Neural progenitor cell (in vitro differentiated cells): ENCODE results near the gene CIDEB. TPM values are rescaled to one million over a fixed set of nuclear protein-coding genes. Genes with fewer than 3 reads are reported as not detected.

ENCODE experiments used
- DNase-seq: peaks from one replicate; pipeline ENCODE4 v3.0.0-alpha.2; 2016; ENCODE audit warnings: low spot score
- H2AFZ ChIP-seq: fragments of 200-600 bp; sonication (generic); replicated peaks from 2 replicates; pipeline ENCODE4 v1.6.1; 2016; ENCODE audit warnings: antibody characterized with exemption
- H3F3A ChIP-seq: fragments of 200-600 bp; sonication (generic); 2 replicates; pipeline ENCODE4 v1.6.1; 2016; ENCODE audit warnings: antibody characterized with exemption, low read depth
- H3K27ac ChIP-seq: fragments of 200-600 bp; sonication (generic); 2 replicates; pipeline ENCODE4 v1.5.1; 2016; ENCODE audit warnings: mild to moderate bottlenecking
- H3K27me3 ChIP-seq: fragments of 200-600 bp; sonication (generic); 2 replicates; pipeline ENCODE4 v1.6.1; 2016; ENCODE audit warnings: mild to moderate bottlenecking, moderate library complexity
- H3K36me3 ChIP-seq: fragments of 200-600 bp; sonication (generic); 2 replicates; pipeline ENCODE4 v1.5.1; 2016
- H3K4me1 ChIP-seq: fragments of 200-600 bp; sonication (generic); 2 replicates; pipeline ENCODE4 v1.6.1; 2016; ENCODE audit warnings: mixed run types
- H3K4me2 ChIP-seq: fragments of 200-600 bp; sonication (generic); 2 replicates; pipeline ENCODE4 v1.6.1; 2016
- H3K4me3 ChIP-seq: fragments of 200-600 bp; sonication (generic); 2 replicates; pipeline ENCODE4 v1.5.1; 2016
- H3K79me2 ChIP-seq: fragments of 200-600 bp; sonication (generic); 2 replicates; pipeline ENCODE4 v1.6.1; 2016; ENCODE audit warnings: low read depth
- H3K9ac ChIP-seq: fragments of 200-600 bp; sonication (generic); 2 replicates; pipeline ENCODE4 v1.6.1; 2016
- H3K9me3 ChIP-seq: fragments of 200-600 bp; sonication (generic); 2 replicates; pipeline ENCODE4 v1.5.1; 2016; ENCODE audit warnings: low read depth
- H4K20me1 ChIP-seq: fragments of 200-600 bp; sonication (generic); 2 replicates; pipeline ENCODE4 v1.6.1; 2016; ENCODE audit warnings: low read depth
- H3K27ac Mint-ChIP-seq: 3 replicates; pipeline ENCODE4 v1.8.0; 2021; ENCODE audit warnings: mixed read lengths
- H3K27me3 Mint-ChIP-seq: 2 replicates; pipeline ENCODE4 v1.8.0; 2022; ENCODE audit warnings: low read depth, mild to moderate bottlenecking, inconsistent platforms, moderate library complexity, mixed read lengths; ENCODE audit not compliant: insufficient read depth
- H3K36me3 Mint-ChIP-seq: 3 replicates; pipeline ENCODE4 v1.8.0; 2021; ENCODE audit warnings: mixed read lengths
- H3K4me1 Mint-ChIP-seq: 3 replicates; pipeline ENCODE4 v1.8.0; 2021; ENCODE audit warnings: mixed read lengths
- H3K4me3 Mint-ChIP-seq: 3 replicates; pipeline ENCODE4 v1.8.0; 2021; ENCODE audit warnings: mild to moderate bottlenecking, moderate library complexity, mixed read lengths
- H3K9me3 Mint-ChIP-seq: 3 replicates; pipeline ENCODE4 v1.8.0; 2020; ENCODE audit warnings: mixed read lengths
- EZH2 ChIP-seq: fragments of 200-600 bp; sonication (generic); IDR thresholded peaks from 2 replicates; pipeline ENCODE4 v1.6.1; 2017; ENCODE audit warnings: antibody characterized with exemption, mild to moderate bottlenecking, moderate library complexity
- EZH2phosphoT487 ChIP-seq: fragments of 200-600 bp; sonication (generic); IDR thresholded peaks from 2 replicates; pipeline ENCODE4 v1.6.1; 2017; ENCODE audit warnings: antibody characterized with exemption
- total RNA-seq: library from RNA; depleted of rRNA; stranded (reverse); fragments of >200 nt; gene quantifications from 2 replicates; pipeline ENCODE4 v1.2.3, GENCODE V29; 2015; ENCODE audit warnings: low replicate concordance
- TF ChIP-seq, protein P1 (sequence below): fragments of 200-600 bp; sonication (generic); IDR thresholded peaks from 2 replicates; pipeline ENCODE4 v1.5.1; 2017; ENCODE audit warnings: antibody characterized with exemption, mild to moderate bottlenecking

Gene CIDEB
- total RNA-seq, 1 donor from 2014 or later: not detected

DNA sequence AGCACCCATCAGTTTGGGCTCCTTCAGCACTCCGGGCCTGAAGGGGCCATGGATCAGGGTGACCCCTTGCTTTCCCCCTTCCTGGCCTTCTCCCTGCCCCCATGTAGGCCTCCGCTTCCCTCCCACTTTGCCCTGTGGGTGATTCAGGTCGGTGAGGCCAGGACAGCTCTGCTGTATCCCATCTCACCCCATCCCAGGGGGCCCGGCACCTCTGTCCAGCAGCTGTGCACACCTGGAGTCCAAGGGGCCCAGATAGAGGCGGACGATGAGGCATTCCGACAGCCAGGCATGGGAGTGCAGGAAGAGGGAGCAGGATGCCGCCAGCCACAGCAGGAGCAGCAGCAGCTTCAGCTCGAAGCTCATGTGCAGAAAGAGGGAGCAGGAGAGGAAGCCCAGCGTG is 14.9 kb upstream of the CIDEB start:
- no peak overlapping the region for H2AFZ ChIP-seq
- H3K27ac Mint-ChIP-seq: no peak overlapping the region
- H3K4me1 ChIP-seq: no peaks in the 10 kb centered on the region
- DNase-seq: no peak
- no peak overlapping the region for H3K4me3 ChIP-seq
- no peaks in the 10 kb centered on the region for H3K9me3 ChIP-seq
- H3F3A ChIP-seq: no peaks in the 10 kb centered on the region
- H3K79me2 ChIP-seq: no peaks in the 10 kb centered on the region
- H3K27me3 ChIP-seq: peaks cover 29% of the 10 kb centered on the region
- H3K4me1 Mint-ChIP-seq: peaks cover 2% of the 10 kb centered on the region
- no peaks in the 10 kb centered on the region for H3K36me3 ChIP-seq
- H3K27me3 Mint-ChIP-seq: peaks cover 13% of the 10 kb centered on the region
- H4K20me1 ChIP-seq: no peaks in the 10 kb centered on the region
- no peaks in the 10 kb centered on the region for H3K9me3 Mint-ChIP-seq
- no peak overlapping the region for H3K9ac ChIP-seq
- TF ChIP-seq EZH2phosphoT487 (no peak), EZH2 (no peak)
- TF ChIP-seq, protein P1, sequence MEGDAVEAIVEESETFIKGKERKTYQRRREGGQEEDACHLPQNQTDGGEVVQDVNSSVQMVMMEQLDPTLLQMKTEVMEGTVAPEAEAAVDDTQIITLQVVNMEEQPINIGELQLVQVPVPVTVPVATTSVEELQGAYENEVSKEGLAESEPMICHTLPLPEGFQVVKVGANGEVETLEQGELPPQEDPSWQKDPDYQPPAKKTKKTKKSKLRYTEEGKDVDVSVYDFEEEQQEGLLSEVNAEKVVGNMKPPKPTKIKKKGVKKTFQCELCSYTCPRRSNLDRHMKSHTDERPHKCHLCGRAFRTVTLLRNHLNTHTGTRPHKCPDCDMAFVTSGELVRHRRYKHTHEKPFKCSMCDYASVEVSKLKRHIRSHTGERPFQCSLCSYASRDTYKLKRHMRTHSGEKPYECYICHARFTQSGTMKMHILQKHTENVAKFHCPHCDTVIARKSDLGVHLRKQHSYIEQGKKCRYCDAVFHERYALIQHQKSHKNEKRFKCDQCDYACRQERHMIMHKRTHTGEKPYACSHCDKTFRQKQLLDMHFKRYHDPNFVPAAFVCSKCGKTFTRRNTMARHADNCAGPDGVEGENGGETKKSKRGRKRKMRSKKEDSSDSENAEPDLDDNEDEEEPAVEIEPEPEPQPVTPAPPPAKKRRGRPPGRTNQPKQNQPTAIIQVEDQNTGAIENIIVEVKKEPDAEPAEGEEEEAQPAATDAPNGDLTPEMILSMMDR: no peak
- H3K36me3 Mint-ChIP-seq: no peaks in the 10 kb centered on the region
- H3K4me3 Mint-ChIP-seq: no peak overlapping the region
- H3K4me2 ChIP-seq: no peak overlapping the region
- H3K27ac ChIP-seq: no peak overlapping the region

DNA sequence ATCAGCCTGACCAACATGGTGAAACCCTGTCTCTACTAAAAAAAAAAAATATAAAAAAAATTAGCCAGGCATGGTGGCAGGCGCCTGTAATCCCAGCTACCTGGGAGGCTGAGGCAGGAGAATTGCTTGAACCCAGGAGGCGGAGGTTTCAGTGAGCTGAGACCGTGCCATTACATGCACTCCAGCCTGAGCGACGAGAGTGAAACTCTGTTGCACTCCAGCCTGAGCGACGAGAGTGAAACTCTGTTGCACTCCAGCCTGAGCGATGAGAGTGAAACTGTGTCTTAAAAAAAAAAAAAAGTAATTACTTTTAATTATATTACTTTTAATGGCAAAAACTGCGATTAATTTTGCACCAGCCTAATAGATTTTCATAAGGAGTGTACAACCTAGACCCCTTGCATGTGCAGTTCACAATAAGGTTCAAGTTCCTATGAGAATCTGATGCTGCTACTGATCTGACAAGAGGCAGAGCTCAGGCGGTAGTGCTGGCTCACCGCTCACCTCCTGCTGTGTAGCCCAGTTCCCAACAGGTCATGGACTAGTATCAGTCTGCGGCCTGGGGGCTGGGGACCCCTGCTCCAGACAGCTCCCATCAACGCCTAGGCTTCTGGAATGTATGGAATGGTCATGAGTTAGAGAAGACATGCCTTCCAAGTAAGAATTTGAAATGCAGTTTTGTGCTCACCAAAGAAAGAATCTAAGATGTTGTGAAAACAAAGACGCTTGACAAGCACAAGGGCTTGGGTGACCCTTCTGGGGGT is 13.6 kb upstream of the CIDEB start:
- no peak overlapping the region for H3K4me2 ChIP-seq
- DNase-seq: no peak
- H3K27me3 ChIP-seq: peaks cover 38% of the 10 kb centered on the region
- no peak overlapping the region for H3K9ac ChIP-seq
- Mint-ChIP-seq H3K27me3 (peaks cover 9% of the 10 kb centered on the region), H3K27ac (peak overlapping the region; percentile 65), H3K4me3 (no peak overlapping the region), H3K4me1 (peaks cover 2% of the 10 kb centered on the region), H3K9me3 (no peaks in the 10 kb centered on the region), H3K36me3 (no peaks in the 10 kb centered on the region)
- H3K79me2 ChIP-seq: no peaks in the 10 kb centered on the region
- H2AFZ ChIP-seq: no peak overlapping the region
- no peaks in the 10 kb centered on the region for H3K36me3 ChIP-seq
- TF ChIP-seq, protein P1: no peak
- no peak for TF ChIP-seq EZH2phosphoT487
- H4K20me1 ChIP-seq: no peaks in the 10 kb centered on the region
- H3K9me3 ChIP-seq: no peaks in the 10 kb centered on the region
- no peak overlapping the region for H3K4me3 ChIP-seq
- no peak overlapping the region for H3K27ac ChIP-seq
- H3F3A ChIP-seq: no peaks in the 10 kb centered on the region
- no peaks in the 10 kb centered on the region for H3K4me1 ChIP-seq

DNA sequence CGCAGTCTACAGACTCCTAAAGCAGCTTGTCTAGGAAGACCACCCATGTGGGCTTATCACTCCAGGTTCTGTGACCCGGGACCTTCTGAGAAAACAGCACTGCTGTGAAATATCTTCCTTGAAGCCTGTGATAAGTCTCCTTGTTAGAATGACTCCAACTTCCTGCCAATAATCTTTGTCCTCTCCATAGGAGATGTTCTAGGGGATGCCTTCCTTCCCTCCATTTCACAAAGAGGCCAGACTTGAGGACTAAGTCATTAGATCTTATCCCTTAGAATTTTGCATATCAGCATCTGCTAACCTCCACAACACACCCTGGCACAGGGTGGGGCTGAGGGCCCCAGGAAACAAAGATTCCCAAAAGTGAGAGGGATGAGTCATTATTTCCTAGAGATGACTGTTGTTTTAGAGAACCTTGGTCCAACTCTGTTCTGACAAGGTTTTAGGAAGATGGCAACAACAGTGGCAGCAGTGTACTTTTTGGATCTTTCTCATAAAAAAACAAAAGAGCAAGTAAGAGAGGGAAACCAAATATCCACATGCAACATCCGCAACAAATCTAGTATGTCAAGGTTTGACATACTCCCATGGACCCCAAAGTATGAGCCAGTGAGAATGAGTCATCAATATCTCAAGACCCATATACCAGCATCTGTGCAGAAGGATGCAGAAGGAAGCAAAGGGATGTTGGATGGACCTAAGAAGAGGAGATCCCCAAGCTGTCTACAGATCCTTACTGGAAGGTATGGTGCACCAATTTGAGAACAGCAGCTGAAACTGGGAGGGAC is 9.6 kb upstream of the CIDEB start:
- Histone ChIP-seq H3K9ac (no peak overlapping the region), H4K20me1 (no peaks in the 10 kb centered on the region), H3K27ac (no peak overlapping the region), H3K36me3 (no peaks in the 10 kb centered on the region), H3K4me3 (no peak overlapping the region), H3K4me1 (no peaks in the 10 kb centered on the region), H3K79me2 (no peaks in the 10 kb centered on the region), H3K4me2 (no peak overlapping the region), H2AFZ (no peak overlapping the region), H3K27me3 (peaks cover 38% of the 10 kb centered on the region), H3K9me3 (no peaks in the 10 kb centered on the region), H3F3A (no peaks in the 10 kb centered on the region)
- H3K4me1 Mint-ChIP-seq: no peaks in the 10 kb centered on the region
- H3K27ac Mint-ChIP-seq: no peak overlapping the region
- no peaks in the 10 kb centered on the region for H3K36me3 Mint-ChIP-seq
- H3K27me3 Mint-ChIP-seq: peaks cover 5% of the 10 kb centered on the region
- no peak overlapping the region for H3K4me3 Mint-ChIP-seq
- TF ChIP-seq EZH2: no peak
- TF ChIP-seq EZH2phosphoT487: no peak
- TF ChIP-seq, protein P1: no peak
- no peaks in the 10 kb centered on the region for H3K9me3 Mint-ChIP-seq
- DNase-seq: no peak
